SK-N-SH (cell line): ENCODE measurements around the gene C1QTNF2. TPM values are rescaled to one million over a fixed set of nuclear protein-coding genes. Genes with fewer than 3 reads are reported as not detected.

Source experiments
- CTCF ChIA-PET: fragments of 300-600, 350-600 bp; formaldehyde crosslinking; extraction: SDS; loops from one replicate; lab custom pipeline; 2021; lab: Yijun Ruan, JAX
- POLR2A ChIA-PET: fragments of 350-600 bp; sonication (Branson Sonifier 250); formaldehyde crosslinking; extraction: SDS; loops from one replicate; lab custom pipeline; 2020; ENCODE audit warnings: antibody characterized with exemption, inconsistent platforms; lab: Yijun Ruan, JAX
- DNase-seq: peaks from one replicate; pipeline ENCODE4 v3.0.0; 2012
- H2AFZ ChIP-seq: fragments of 200-600 bp; sonication (generic); 2 replicates; pipeline ENCODE4 v1.8.1; 2016; ENCODE audit warnings: antibody characterized with exemption, mild to moderate bottlenecking, low read depth
- H3F3A ChIP-seq: fragments of 200-600 bp; sonication (generic); replicated peaks from 2 replicates; pipeline ENCODE3; 2016; ENCODE audit warnings: antibody characterized with exemption, mild to moderate bottlenecking; ENCODE audit not compliant: insufficient read depth
- H3K27ac ChIP-seq, 2 experiments: fragments of 200-500 bp in 1 of 2; fragments of 200-600 bp in 1 of 2; sonication (Bioruptor generic) in 1 of 2; sonication (generic), shearing (Covaris generic) in 1 of 2; 2 replicates each; pipeline versions ENCODE4 v1.5.1 to v1.6.1; 2014 to 2016; ENCODE audit warnings: low read depth in 2 of 2, inconsistent platforms in 1 of 2, low read length in 1 of 2, mild to moderate bottlenecking in 1 of 2, mixed read lengths in 1 of 2
- H3K27me3 ChIP-seq: fragments of 200-600 bp; sonication (generic), shearing (Covaris generic); 2 replicates; pipeline ENCODE4 v1.6.1; 2016; ENCODE audit warnings: mixed run types; ENCODE audit not compliant: insufficient read depth
- H3K36me3 ChIP-seq, 2 experiments: fragments of 200-500 bp in 1 of 2; fragments of 200-600 bp in 1 of 2; sonication (Bioruptor generic) in 1 of 2; sonication (generic) in 1 of 2; replicated peaks in 1 of 2; 2 replicates each; pipeline versions ENCODE3 to v1.5.1; 2014 to 2016; ENCODE audit warnings: low read length in 1 of 2, mild to moderate bottlenecking in 1 of 2; ENCODE audit not compliant: insufficient read depth in 2 of 2, control insufficient read depth in 1 of 2
- H3K4me1 ChIP-seq, 2 experiments: fragments of 200-500 bp in 1 of 2; fragments of 200-600 bp in 1 of 2; sonication (Bioruptor generic) in 1 of 2; sonication (generic), shearing (Covaris generic) in 1 of 2; 2 replicates each; pipeline versions ENCODE4 v1.5.1 to v1.6.1; 2014 to 2016; ENCODE audit warnings: low read depth in 1 of 2, low read length in 1 of 2, mixed run types in 1 of 2; ENCODE audit not compliant: insufficient read depth in 2 of 2, control insufficient read depth in 1 of 2
- H3K4me2 ChIP-seq: fragments of 200-600 bp; sonication (generic), shearing (Covaris generic); 2 replicates; pipeline ENCODE4 v1.6.1; 2017; ENCODE audit warnings: mixed run types
- H3K4me3 ChIP-seq, 2 experiments: fragments of 200-500 bp in 1 of 2; fragments of 200-600 bp in 1 of 2; sonication (Bioruptor generic) in 1 of 2; sonication (generic), shearing (Covaris generic) in 1 of 2; 2 replicates each; pipeline versions ENCODE4 v1.5.1 to v1.8.1; 2014 to 2016; ENCODE audit warnings: low read depth in 2 of 2, inconsistent platforms in 1 of 2, low read length in 1 of 2, mild to moderate bottlenecking in 1 of 2, mixed read lengths in 1 of 2, moderate library complexity in 1 of 2
- H3K79me2 ChIP-seq: fragments of 200-600 bp; sonication (generic); 2 replicates; pipeline ENCODE4 v1.8.1; 2017; ENCODE audit warnings: mild to moderate bottlenecking; ENCODE audit not compliant: insufficient read depth
- H3K9ac ChIP-seq: fragments of 200-600 bp; sonication (generic); 2 replicates; pipeline ENCODE4 v1.6.1; 2017; ENCODE audit warnings: mixed run types
- H3K9me2 ChIP-seq: fragments of 200-600 bp; sonication (generic); 2 replicates; pipeline ENCODE4 v1.6.1; 2017; ENCODE audit warnings: mixed run types
- H3K9me3 ChIP-seq: fragments of 200-600 bp; sonication (generic); 2 replicates; pipeline ENCODE4 v1.6.1; 2017; ENCODE audit warnings: mixed run types, mild to moderate bottlenecking, moderate library complexity
- H4K20me1 ChIP-seq: fragments of 200-600 bp; sonication (generic); 2 replicates; pipeline ENCODE4 v1.6.1; 2017; ENCODE audit warnings: mild to moderate bottlenecking, mixed run types; ENCODE audit not compliant: insufficient read depth
- CHD2 ChIP-seq: fragments of 150-350 bp; IDR thresholded peaks from 2 replicates; pipeline ENCODE4 v1.6.1; 2018; ENCODE audit warnings: low read length; ENCODE audit not compliant: partially characterized antibody
- ELF1 ChIP-seq: IDR thresholded peaks from 2 replicates; pipeline ENCODE4 v1.4.0; 2012
- FOXJ3 ChIP-seq: sonication (generic); formaldehyde crosslinking; IDR thresholded peaks from 2 replicates; pipeline ENCODE4 v1.5.1; 2020; ENCODE audit warnings: mild to moderate bottlenecking, missing genetic modification reagents
- MXI1 ChIP-seq: IDR thresholded peaks from 2 replicates; pipeline ENCODE4 v1.6.1; 2012; ENCODE audit warnings: mild to moderate bottlenecking, low read depth, low read length, improper control_type of control experiment
- RAD21 ChIP-seq: IDR thresholded peaks from 2 replicates; pipeline ENCODE4 v1.6.1; 2012; ENCODE audit warnings: mild to moderate bottlenecking, low read length
- WGBS: methylation state at CpG from one replicate; pipeline ENCODE4 v1.1.6; 2017; ENCODE audit warnings: low lambda C conversion rate; 5-methylcytosine and 5-hydroxymethylcytosine counted together
- polyA plus RNA-seq, 3 experiments: library from polyadenylated mRNA; depleted of rRNA; stranded (reverse); fragments of >200 nt; gene quantifications; 2 replicates each; pipeline ENCODE4 v1.2.3, GENCODE V29; 2012
- TF ChIP-seq, protein P1 (sequence below): IDR thresholded peaks from 2 replicates; pipeline ENCODE4 v1.6.1; 2012; ENCODE audit warnings: mild to moderate bottlenecking, low read depth, low read length, moderate library complexity
- TF ChIP-seq, protein P2 (sequence below): fragments of 200-600 bp; sonication (generic); IDR thresholded peaks from 2 replicates; pipeline ENCODE4 v1.6.1; 2017; ENCODE audit warnings: antibody characterized with exemption, mild to moderate bottlenecking, moderate library complexity
- TF ChIP-seq, protein P3 (sequence below): fragments of 150-350 bp; IDR thresholded peaks from 2 replicates; pipeline ENCODE4 v1.6.1; 2016; ENCODE audit warnings: mild to moderate bottlenecking, low read depth, low read length
- TF ChIP-seq, protein P4 (sequence below): IDR thresholded peaks from 2 replicates; pipeline ENCODE4 v1.4.0; 2012; ENCODE audit warnings: low read depth, borderline replicate concordance
- TF ChIP-seq, protein P5 (sequence below): fragments of 150-350 bp; IDR thresholded peaks from 2 replicates; pipeline ENCODE4 v1.6.1; 2017; ENCODE audit warnings: antibody characterized with exemption, low read length, low read depth, borderline replicate concordance
- TF ChIP-seq, protein P6 (sequence below): IDR thresholded peaks from 2 replicates; pipeline ENCODE4 v1.4.0; 2012; ENCODE audit warnings: low read depth, borderline replicate concordance
- TF ChIP-seq, protein P7 (sequence below): IDR thresholded peaks from 2 replicates; pipeline ENCODE4 v1.4.0; 2012; ENCODE audit warnings: low read depth

C1QTNF2 gene
- polyA plus RNA-seq, 1 of the 3 experiments (the other 2 are of a cell fraction), result 0.67 TPM

DNA sequence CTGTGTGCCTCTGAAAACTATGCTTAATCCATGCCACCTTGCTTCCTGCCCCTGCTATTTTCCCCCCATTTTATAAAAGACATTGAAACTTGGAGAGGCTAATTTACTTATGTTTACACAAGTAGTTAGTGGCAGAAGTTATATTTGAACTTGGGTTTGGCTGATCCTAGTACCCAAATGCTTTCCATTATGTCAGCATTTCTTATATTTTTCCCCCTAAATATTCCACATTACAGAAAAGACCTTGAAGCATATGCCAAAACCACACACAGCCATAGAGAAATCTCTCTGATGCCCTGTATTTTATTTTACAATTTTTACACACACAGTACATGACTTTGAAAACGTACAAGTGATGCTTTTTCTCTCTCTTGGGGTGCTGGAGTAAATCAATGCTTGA, 11.2 kb downstream of the C1QTNF2 start:
- H3K9ac ChIP-seq, result no peak overlapping the region
- WGBS, result 50% methylated on average over 1 of the region's 1 CpG
- no peak overlapping the region for H3K4me3 ChIP-seq
- no peaks in the 10 kb centered on the region for H3F3A ChIP-seq
- no peak overlapping the region for H3K4me2 ChIP-seq
- H4K20me1 ChIP-seq, result no peaks in the 10 kb centered on the region
- POLR2A ChIA-PET, result no interaction called here
- H2AFZ ChIP-seq, result no peak overlapping the region
- TF ChIP-seq MXI1, result no peak
- TF ChIP-seq, protein P1, sequence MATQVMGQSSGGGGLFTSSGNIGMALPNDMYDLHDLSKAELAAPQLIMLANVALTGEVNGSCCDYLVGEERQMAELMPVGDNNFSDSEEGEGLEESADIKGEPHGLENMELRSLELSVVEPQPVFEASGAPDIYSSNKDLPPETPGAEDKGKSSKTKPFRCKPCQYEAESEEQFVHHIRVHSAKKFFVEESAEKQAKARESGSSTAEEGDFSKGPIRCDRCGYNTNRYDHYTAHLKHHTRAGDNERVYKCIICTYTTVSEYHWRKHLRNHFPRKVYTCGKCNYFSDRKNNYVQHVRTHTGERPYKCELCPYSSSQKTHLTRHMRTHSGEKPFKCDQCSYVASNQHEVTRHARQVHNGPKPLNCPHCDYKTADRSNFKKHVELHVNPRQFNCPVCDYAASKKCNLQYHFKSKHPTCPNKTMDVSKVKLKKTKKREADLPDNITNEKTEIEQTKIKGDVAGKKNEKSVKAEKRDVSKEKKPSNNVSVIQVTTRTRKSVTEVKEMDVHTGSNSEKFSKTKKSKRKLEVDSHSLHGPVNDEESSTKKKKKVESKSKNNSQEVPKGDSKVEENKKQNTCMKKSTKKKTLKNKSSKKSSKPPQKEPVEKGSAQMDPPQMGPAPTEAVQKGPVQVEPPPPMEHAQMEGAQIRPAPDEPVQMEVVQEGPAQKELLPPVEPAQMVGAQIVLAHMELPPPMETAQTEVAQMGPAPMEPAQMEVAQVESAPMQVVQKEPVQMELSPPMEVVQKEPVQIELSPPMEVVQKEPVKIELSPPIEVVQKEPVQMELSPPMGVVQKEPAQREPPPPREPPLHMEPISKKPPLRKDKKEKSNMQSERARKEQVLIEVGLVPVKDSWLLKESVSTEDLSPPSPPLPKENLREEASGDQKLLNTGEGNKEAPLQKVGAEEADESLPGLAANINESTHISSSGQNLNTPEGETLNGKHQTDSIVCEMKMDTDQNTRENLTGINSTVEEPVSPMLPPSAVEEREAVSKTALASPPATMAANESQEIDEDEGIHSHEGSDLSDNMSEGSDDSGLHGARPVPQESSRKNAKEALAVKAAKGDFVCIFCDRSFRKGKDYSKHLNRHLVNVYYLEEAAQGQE, result no peak
- TF ChIP-seq, protein P2, sequence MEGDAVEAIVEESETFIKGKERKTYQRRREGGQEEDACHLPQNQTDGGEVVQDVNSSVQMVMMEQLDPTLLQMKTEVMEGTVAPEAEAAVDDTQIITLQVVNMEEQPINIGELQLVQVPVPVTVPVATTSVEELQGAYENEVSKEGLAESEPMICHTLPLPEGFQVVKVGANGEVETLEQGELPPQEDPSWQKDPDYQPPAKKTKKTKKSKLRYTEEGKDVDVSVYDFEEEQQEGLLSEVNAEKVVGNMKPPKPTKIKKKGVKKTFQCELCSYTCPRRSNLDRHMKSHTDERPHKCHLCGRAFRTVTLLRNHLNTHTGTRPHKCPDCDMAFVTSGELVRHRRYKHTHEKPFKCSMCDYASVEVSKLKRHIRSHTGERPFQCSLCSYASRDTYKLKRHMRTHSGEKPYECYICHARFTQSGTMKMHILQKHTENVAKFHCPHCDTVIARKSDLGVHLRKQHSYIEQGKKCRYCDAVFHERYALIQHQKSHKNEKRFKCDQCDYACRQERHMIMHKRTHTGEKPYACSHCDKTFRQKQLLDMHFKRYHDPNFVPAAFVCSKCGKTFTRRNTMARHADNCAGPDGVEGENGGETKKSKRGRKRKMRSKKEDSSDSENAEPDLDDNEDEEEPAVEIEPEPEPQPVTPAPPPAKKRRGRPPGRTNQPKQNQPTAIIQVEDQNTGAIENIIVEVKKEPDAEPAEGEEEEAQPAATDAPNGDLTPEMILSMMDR, result no peak
- TF ChIP-seq ELF1, result no peak
- TF ChIP-seq CHD2, result no peak
- TF ChIP-seq FOXJ3 (CRISPR knock-in tag), result no peak
- TF ChIP-seq, protein P3, sequence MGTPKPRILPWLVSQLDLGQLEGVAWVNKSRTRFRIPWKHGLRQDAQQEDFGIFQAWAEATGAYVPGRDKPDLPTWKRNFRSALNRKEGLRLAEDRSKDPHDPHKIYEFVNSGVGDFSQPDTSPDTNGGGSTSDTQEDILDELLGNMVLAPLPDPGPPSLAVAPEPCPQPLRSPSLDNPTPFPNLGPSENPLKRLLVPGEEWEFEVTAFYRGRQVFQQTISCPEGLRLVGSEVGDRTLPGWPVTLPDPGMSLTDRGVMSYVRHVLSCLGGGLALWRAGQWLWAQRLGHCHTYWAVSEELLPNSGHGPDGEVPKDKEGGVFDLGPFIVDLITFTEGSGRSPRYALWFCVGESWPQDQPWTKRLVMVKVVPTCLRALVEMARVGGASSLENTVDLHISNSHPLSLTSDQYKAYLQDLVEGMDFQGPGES, result no peak
- TF ChIP-seq, protein P4, sequence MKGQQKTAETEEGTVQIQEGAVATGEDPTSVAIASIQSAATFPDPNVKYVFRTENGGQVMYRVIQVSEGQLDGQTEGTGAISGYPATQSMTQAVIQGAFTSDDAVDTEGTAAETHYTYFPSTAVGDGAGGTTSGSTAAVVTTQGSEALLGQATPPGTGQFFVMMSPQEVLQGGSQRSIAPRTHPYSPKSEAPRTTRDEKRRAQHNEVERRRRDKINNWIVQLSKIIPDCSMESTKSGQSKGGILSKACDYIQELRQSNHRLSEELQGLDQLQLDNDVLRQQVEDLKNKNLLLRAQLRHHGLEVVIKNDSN, result no peak
- TF ChIP-seq, protein P5, sequence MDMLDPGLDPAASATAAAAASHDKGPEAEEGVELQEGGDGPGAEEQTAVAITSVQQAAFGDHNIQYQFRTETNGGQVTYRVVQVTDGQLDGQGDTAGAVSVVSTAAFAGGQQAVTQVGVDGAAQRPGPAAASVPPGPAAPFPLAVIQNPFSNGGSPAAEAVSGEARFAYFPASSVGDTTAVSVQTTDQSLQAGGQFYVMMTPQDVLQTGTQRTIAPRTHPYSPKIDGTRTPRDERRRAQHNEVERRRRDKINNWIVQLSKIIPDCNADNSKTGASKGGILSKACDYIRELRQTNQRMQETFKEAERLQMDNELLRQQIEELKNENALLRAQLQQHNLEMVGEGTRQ, result no peak
- TF ChIP-seq, protein P6, sequence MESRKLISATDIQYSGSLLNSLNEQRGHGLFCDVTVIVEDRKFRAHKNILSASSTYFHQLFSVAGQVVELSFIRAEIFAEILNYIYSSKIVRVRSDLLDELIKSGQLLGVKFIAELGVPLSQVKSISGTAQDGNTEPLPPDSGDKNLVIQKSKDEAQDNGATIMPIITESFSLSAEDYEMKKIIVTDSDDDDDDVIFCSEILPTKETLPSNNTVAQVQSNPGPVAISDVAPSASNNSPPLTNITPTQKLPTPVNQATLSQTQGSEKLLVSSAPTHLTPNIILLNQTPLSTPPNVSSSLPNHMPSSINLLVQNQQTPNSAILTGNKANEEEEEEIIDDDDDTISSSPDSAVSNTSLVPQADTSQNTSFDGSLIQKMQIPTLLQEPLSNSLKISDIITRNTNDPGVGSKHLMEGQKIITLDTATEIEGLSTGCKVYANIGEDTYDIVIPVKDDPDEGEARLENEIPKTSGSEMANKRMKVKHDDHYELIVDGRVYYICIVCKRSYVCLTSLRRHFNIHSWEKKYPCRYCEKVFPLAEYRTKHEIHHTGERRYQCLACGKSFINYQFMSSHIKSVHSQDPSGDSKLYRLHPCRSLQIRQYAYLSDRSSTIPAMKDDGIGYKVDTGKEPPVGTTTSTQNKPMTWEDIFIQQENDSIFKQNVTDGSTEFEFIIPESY, result no peak
- TF ChIP-seq RAD21, result no peak
- TF ChIP-seq, protein P7, sequence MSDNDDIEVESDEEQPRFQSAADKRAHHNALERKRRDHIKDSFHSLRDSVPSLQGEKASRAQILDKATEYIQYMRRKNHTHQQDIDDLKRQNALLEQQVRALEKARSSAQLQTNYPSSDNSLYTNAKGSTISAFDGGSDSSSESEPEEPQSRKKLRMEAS, result no peak
- no peaks in the 10 kb centered on the region for H3K36me3 ChIP-seq
- no peak for DNase-seq
- H3K9me3 ChIP-seq, result no peaks in the 10 kb centered on the region
- H3K79me2 ChIP-seq, result no peaks in the 10 kb centered on the region
- H3K27ac ChIP-seq, result no peak overlapping the region
- CTCF ChIA-PET, result interaction anchor here (1.1 to 2.3 kb wide), 3 partner anchors 32 to 275 kb away, joined by 3 to 8 read pairs (median 4); no protein-coding TSS in a partner anchor
- no peaks in the 10 kb centered on the region for H3K9me2 ChIP-seq
- H3K27me3 ChIP-seq, result no peaks in the 10 kb centered on the region
- H3K4me1 ChIP-seq, result peaks cover 0 to 12% of the 10 kb centered on the region in 2 experiments; a peak in 2 of 4 replicates
